GM18508 (cell line): ENCODE results near the gene MALT1.

Experiments
- ATAC-seq: cut with Tn5 transposase; IDR thresholded peaks from one replicate; pipeline ENCODE4 v1.9.1; 2021; ENCODE audit warnings: moderate number of reproducible peaks; ENCODE audit not compliant: insufficient read depth, unreplicated experiment

MALT1 gene

DNA sequence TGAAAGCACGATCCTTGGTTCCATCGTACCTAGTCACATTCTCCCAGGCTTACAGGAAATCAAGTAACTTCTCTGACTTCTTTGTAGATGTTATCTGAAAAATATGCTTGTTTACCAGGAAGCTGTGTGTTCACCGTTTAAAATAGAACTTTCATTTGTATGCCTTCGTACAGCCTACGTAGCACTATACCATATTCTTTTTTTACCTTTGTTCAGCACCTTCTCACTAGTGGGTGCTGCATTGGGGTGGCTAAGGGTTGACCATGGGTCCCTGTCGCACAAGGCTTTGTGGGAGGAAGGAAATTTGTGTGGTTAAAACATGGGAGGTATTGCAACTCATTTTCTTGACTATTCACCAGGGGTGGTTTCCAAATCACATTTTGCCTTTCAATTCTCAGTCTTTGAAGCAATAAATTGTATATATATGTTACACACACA is 16.6 kb downstream of the MALT1 start:
- ATAC-seq, result peak; percentile 71

DNA sequence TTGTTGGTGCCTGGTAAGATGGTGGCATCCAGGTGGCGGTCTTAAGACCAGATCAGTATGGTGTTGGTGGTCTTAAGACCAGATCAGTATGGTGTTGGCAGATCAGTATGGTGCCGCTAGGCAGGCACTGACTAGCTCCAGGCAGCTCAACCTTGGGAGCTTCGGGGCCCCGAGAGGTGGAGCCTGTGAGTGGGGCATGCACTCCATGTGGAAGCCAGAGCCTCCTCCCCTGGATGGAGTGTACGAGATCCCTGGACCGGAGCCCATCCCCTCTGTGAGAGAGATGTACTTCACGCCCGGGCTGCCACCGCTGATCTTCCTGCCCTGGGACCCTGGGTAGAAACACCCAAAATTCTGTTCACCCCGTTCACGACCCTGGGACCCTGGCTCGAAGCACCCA is 19.0 kb downstream of the MALT1 start:
- no peak for ATAC-seq

DNA sequence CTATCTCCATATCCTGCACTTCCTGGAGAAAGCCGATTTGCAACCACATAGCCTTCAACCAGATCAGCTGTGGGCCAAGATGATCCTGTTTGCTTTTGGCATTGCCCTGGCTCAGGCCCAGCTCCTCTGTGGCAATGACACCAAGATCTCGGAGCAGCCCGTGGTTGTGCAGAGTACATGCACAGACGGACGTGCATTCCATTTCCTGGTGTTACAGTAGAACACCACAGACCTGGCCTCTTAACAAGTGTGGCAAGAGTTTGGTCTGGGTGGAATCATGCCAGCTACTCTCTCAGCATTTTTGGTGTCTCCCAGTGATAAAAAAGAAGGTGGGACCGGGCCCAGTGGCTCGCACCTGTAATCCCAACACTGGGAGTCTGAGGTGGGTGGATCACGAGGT is 20.0 kb downstream of the MALT1 start:
- ATAC-seq, result no peak

DNA sequence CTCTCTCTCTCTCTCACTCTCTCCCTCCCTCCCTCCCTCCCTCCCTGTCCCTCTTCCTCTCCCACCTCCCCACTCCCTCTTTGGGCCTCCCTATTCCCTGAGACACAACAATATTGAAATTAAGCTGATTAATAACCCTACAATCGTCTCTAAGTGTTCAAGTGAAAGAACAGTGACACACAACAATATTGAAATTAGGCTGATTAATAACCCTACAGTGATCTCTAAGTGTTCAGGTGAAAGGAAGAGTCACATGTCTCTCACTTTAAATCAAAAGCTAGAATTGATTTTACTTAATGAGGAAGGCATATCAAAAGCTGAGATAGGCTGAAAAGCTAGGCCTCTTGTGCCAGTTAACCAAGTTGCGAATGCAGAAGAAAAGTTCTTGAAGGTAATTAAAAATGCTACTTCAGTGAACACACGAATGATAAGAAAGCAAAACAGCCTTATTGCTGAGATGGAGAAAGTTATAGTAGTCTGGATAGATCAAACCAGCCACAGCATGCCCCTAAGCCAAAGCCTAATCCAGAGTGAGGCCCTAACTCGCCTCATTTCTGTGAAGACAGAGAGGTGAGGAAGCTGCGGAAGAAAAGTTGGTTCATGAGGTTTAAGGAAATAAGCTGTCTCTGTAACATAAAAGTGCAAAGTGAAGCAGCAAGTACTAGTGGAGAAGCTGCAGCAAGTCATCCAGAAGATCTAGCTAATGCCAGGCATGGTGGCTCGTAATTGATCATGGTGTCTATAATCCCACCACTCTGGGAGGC is 21.3 kb downstream of the MALT1 start:
- ATAC-seq, result no peak

DNA sequence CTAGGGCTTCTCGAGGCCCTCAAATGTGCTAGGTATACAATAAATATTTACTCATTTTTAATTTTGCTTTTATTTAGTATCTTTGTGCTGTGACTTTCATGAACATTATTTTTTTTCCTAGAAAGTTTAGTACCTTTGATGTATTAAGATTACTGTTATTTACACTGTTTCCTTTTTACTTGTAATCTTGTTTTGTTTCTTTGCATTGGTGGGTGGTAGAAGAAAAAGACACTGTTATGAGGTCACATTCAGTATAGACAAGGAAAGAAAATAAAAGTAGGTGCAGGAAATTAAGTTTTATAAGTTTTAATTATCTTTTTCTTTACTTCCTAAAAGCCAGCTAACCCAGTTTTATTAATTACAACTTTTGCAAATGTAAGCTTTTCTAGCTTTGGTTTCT is 23.0 kb downstream of the MALT1 start:
- no peak for ATAC-seq

DNA sequence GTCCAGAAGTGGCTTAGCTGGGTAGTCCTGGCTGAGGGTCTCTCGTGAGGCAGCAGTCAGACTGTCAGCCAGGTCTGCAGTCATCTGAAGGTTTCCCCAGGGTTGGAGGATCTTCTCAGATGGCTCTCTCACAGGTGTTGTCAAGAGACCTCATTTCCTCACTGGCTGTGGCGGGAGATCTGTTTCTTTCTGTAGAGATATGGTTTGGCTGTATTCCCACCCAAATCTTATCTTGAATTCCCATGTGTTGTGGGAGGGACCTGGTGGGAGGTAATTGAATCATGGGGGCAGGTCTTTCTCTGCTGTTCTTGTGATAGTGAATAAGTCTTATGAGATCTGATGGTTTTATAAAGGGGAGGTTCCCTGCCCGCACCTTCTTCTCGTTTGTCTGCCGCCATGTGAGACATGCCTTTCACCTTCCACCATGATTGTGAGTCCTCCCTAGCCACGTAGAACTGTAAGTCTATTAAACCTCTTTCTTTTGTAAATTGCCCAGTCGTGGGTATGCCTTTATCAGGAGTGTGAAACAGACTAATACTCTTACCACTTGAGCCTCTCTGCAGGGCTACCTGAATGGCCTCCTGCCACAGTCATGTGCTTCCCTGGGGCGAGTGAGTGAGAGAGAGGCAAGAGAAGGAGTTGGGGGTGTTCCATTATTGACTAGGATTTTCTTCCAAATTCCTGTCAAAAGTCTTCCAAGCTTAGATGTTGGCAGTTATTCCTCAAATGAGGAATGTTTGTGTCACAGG is 23.6 kb downstream of the MALT1 start:
- no peak for ATAC-seq

DNA sequence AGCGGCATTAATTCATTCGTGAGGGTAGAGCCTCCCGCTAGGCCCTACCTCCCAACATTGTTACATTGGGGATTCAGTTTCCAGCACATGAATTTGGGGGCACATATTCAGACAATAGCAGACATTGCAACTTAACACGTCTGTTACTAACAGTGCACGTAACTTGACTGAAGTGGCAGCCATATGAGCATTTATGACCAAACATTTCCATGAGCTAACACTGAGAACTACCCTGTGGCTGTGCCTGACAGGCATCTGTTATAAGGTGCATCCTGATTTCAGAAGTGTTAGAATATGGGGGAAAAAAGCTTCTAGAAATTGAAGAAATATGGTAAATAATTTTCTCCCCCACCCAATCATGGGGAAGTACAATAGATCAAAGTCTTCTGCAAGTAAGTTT is 24.5 kb downstream of the MALT1 start:
- ATAC-seq, result no peak

DNA sequence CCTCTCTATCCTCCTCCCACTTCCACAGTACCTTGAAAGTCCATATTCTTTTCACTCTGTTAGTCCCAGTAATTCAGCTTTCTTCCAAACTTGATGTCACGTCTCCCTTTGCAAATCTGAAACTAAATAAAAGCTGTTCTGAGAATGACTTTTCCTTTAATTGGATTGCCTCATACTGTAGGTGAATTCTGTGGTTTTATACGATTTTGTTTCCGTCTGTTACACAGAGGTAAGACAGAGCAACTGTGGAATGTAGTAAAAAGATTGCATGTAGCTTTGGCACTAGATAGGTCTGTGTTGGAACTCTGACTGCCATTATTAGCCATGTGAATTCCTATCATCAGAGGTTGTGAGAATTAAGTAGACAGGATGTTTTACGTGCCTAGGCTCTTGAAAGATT is 25.9 kb downstream of the MALT1 start:
- ATAC-seq, result no peak

DNA sequence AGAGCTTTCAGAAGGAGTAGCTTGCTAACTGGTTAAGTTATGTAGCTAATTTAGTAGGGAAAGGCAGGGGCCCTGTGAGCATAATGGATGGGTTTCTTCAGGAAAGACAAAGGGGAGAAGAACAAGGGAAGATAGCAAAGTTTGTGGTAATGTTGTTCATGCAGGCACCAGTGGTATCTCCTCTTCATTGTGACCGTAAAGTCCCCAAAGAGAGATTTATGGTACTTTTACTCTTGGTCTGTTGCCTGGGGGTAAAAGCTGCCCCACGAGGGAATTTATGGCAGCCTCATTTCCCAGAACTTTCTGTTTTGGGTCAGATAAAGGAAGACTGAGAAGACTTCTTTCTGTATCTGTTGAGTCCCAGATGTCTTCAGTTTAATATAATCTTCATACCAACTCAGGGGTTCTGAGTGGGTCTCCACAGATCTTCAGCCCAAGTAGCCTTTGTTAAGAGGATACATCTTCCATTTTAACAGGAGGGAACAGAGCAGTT is 27.5 kb downstream of the MALT1 start:
- ATAC-seq, result no peak

DNA sequence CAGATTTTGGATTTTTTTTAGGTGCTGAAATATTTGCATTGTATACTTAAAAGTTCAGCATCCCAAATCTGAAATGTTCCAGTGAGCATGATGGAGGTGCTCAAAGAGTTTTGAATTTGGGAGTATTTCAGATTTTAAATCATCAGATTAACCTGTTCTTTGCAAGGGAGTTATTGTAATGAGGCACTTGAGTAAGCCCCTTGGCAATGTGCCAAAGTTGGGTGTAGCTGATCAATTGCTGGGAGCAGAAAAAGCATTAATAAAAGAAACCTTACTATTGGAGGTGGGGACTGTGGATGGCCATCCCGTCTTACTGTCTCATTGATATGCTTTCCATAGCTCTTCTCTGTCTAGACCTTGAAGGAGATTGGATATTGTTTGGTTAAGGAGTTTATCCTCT is 28.3 kb downstream of the MALT1 start:
- no peak for ATAC-seq

DNA sequence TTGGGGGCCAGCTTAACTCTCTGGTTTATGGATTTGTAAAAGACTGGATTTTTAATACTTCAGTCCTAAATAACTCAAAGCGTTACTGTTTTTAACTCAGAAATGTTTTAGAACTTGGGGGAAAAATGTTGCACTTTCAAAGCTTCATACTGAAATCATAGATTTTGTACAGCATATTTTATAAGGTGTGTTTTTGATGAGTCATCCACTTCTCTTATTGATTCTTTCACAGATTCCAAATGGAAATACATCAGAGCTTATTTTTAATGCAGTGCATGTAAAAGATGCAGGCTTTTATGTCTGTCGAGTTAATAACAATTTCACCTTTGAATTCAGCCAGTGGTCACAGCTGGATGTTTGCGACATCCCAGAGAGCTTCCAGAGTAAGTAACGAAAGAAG is 28.9 kb downstream of the MALT1 start:
- ATAC-seq, result no peak

DNA sequence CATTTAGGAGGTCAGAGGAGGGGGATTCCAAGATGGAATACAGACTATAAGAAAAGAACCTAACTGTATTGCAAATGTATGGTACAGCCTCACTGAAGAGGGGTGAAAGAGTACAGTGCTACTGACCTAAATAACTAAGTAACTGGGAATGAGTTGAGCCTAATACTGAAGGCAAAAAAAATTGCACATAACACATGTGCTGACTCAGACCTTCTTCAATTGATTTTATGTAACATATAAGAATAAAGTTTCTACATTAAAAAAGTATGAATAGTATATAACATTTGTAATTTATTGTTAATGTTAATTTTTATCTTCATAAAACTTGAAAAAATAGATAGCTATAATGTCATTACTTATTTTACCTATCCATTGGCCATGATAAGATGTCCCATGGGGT is 41.7 kb downstream of the MALT1 start:
- no peak for ATAC-seq

DNA sequence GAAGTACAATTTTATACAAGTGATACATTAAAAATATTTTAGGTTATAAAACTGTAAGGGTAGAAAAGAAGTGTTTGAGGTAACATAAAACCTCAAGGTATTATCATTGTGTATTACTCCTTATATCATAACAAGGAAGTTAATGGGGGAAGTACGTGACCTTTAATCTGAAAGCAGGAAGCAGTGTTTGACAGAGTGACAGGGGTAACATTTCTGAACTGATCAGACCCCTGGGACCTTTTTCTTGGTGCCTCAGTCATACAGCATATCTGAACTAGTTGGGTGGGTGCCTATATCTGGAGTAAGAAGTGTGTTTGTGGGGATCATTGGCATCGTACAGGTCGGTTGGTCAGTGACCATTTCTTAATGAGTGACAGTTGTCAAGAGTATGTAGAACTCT is 43.0 kb downstream of the MALT1 start:
- ATAC-seq, result no peak

DNA sequence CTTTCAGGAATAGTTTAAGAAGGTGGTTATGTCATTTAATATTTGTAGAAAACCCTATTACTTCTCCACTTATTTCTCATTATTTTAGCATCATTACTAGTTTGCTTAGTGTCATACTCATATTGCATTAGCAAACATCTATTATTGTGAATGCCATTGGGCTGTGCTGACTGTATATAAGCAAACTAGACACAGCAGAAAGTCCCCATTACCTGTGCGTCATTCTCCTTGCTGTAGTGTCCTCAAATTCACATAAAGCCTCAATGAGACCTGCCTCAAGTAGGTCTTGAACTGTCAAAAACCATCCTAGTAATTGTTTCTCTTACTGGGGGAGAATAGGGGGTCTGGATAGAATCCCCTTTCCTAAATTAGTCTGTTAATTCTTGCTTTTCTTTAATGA is 43.6 kb downstream of the MALT1 start:
- no peak for ATAC-seq

DNA sequence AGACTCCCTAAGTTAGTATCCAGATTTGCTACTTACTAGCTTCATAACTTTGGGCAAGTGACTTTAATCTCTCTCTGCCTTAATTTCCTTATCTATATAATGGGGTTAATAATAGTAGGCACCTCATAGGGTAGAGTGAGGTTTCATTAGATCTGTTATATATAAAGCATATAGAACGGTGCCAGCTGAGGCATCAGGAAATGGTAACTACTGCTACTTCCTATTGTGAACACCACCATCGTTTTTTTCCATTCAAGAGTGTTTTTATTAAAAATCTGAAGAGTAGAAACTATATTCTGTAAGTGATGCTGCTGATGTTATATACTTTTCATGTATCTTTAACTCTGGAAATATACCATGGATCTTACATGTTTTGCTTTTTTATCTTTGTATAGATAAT is 44.3 kb downstream of the MALT1 start:
- no peak for ATAC-seq

DNA sequence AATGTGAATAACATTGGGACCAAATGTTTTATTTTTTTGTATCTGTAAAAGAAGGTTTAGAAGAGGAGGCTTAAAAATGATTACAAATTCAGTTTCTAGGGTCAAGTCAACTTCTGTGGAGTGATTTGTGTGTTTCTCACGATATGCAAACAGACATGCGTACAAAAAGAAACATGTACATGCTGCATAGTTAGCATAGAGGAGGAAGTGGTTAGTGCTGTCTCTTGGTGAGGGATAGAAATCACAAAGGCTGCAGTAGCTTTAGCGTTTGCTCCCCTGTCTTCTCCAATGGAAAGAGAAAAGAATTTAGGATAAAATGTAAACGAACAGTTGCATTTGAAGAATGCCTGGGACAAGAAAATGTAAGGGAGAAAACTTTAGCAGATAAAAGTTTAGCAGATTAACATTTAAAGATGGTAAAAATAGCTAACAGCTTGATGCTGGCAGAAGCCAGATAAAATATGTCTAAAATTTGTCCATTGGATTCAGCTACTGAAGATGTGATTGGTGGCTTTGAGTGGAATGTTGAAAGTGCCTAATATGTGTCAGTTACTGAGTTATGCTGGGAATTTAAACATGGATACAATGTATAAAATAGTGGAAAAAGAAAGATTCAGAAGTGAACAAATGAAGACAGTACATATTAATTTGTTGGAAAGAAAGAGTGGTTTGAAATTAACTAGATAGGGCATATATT is 44.9 kb downstream of the MALT1 start:
- no peak for ATAC-seq

DNA sequence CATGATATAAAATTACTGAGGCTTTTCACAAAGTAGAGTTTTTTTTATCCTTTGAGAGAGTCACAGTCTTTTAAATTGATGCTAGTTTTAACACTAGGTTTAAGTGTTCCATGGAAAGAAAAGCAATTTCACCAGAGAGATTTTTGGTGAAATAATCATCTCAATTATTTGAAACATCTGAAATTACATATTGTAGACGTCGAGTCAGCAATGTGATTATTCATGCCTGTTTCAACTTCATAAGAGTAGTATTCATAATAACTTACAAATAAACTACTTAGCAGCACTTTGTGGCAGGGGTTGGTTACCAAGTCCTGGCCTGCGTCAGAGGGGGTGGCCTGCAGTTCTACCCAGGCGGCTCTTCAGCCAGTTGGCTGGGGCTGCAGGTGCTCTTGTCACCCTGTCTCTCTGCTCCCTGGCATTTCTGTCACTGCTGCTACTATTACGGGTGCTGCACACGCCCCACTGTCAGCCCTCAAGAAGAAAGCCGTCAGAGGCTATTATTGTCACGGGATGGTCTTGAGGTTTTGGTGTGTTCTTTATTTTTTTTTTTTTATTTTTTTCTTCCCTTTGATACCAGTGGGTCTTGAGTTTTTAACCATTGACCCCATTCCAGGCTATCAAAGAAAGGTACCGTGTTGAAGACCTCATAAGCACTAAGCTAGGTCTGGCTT is 50.4 kb downstream of the MALT1 start:
- no peak for ATAC-seq

DNA sequence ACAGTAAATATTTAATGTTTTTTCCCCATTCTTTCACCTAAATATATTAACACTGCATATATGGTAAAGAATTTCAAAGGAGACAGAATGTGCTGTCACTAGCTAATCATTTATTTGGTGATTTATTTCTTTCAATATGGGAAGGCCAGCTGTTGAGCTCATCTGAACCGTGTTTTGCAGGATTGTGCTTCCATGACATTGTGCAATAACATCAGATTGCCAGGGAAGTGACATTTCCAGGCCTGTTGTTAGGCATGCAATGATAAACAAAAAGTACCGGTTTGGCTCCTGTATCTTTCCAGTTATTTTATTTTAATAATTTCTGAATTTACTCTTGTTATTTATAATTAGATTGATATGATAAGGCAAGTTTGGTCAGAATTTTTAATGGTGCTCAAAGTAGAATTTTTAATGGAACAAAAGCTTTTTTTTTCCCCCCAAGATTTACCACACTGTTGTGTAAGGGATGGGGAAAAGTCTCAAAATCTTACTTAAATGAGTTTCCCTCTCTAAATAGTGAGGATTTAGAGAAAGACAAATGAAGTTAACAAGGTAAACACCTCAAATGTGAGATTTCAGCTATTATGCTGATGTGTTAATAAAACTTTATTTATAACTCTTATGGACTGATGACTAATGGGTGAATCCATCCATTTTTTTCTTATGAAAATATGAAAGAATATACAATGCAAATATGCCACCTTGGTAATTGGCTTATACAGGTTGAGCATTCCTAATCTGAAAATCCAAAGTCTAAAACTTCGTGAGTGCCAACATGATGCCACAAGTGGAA is 52.7 kb downstream of the MALT1 start:
- ATAC-seq, result no peak

DNA sequence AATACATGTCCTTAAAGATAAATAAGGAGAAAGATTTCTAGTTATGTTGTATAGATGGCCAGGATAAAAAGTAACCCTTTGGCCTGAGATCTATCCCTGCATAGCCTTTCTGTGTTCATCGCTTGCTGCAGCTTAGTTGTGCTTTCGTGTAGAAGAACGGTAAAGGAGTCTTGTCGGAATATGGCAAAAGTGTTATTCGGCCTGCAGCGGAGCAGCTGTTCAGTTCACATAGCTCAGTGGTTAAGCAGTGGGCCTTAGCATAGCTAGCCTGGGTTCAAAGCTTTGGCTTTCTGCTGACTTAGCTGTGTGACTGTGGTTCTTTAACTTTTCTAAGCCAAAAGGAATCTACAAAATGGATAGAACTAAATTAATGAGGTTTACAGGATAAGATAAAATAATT is 55.4 kb downstream of the MALT1 start:
- no peak for ATAC-seq
